Measurements from ENCODE around the gene AQP2.

DNA sequence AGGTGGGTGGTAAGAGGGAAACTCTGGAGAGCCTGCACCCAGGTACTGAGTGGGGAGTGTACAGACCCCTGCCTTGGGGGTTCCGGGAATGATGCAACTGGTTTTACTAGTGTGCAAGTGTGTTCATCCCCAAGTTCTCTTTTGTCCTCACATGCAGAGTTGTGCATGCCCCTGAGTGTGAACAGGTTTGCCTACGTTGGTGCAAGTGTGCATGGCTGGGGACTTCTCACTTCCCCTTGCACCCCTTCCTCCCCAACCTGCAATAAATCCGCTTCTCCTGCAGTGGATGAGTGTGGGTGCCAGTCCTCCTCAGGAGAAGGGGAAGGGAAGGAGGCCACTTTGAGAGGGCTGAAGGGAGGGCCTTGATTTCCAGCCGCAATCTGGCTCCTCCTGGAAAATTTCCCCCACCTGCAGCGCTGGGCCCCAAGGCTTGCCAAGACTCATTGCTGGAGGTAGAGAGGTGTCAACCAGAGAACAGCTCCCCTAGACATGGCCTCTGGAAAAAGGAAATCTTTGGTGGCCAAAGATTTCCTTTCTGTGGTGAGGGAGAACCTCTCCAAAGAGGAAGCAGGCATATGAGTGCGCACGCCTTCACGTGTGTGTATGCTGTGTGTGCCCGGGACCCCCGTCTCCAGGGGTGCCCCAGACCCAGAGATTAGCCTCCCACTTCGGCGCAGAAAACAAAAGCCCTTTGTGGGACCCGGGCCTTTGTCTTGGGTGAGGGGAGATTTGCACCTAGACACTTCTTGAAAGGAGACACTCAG lies 5.5 kb downstream of the AQP2 start:
- no peak for TF ChIP-seq CTCF (IDR thresholded peaks at IDR 0.05)
- TF ChIP-seq POLR2A (IDR thresholded peaks at IDR 0.05), result no peak

Data from uterus (tissue), 2 donors.